GM21723 (cell line): ENCODE results near the gene GABRA5.

Experiments used
- ATAC-seq: cut with Tn5 transposase; IDR thresholded peaks from one replicate; pipeline ENCODE4 v1.9.1; 2021; ENCODE audit warnings: mild to moderate bottlenecking, moderate library complexity; ENCODE audit not compliant: unreplicated experiment

Gene GABRA5

GRCh38 chr15:26985050-26985449 lies 118.2 kb downstream of the GABRA5 start:
- no peak for ATAC-seq

- ATAC-seq = no peak
These were observed 129.4 kb downstream of the GABRA5 start for GRCh38 chr15:26996250-26996649.
